Right lobe of liver (tissue), 6 donors: ENCODE results near the gene SYT1. TPM values are rescaled to one million over a fixed set of nuclear protein-coding genes. Genes with fewer than 3 reads are reported as not detected.

Source experiments
- ATAC-seq, 4 donors: fragments of 200-7000 bp; cut with Tn5 transposase; one replicate each; pipeline ENCODE4 v1.9.1; 2020; ENCODE audit warnings: mild to moderate bottlenecking in 4 of 4, moderate library complexity in 4 of 4
- DNase-seq, 3 donors: peaks; one replicate each; pipeline ENCODE4 v3.0.0-alpha.2; 2020
- H3K27ac ChIP-seq, 3 donors: fragments of 200-600 bp; one replicate each; pipeline ENCODE4 v1.8.0; 2022
- H3K27me3 ChIP-seq, 2 donors: fragments of 200-600 bp; one replicate each; pipeline ENCODE4 v1.8.0; 2022
- H3K36me3 ChIP-seq, 4 donors: fragments of 200-600 bp; sonication (generic) in 1 of 4; one replicate each; pipeline versions ENCODE4 v1.5.1 to v1.8.0; 2017 to 2022; ENCODE audit warnings: control low read depth in 1 of 4
- H3K4me1 ChIP-seq, 4 donors: fragments of 200-600 bp; sonication (generic) in 1 of 4; one replicate each; pipeline versions ENCODE4 v1.5.1 to v1.8.0; 2017 to 2022; ENCODE audit warnings: control low read depth in 1 of 4
- H3K4me3 ChIP-seq, 3 donors: fragments of 200-600 bp; one replicate each; pipeline ENCODE4 v1.8.0; 2022
- H3K9me3 ChIP-seq, 4 donors: fragments of 200-600 bp; sonication (generic) in 1 of 4; one replicate each; pipeline versions ENCODE4 v1.5.1 to v1.8.0; 2017 to 2022; ENCODE audit warnings: control low read depth in 1 of 4
- CTCF ChIP-seq, 4 donors: fragments of 200-600 bp in 3 of 4; fragments of 450-650 bp in 1 of 4; IDR thresholded peaks; one replicate each; pipeline versions ENCODE4 v1.5.1 to v1.8.0; 2016 to 2022; ENCODE audit warnings: antibody characterized with exemption in 4 of 4, mild to moderate bottlenecking in 2 of 4
- POLR2A ChIP-seq: fragments of 450-650 bp; IDR thresholded peaks from one replicate; pipeline ENCODE4 v1.6.1; 2017; ENCODE audit warnings: antibody characterized with exemption, mild to moderate bottlenecking
- WGBS: methylation state at CpG from one replicate; pipeline ENCODE4 v1.1.6; 2018; ENCODE audit warnings: low coverage, low lambda C conversion rate; ENCODE audit not compliant: insufficient coverage; ENCODE audit errors: missing lambda C conversion rate; 5-methylcytosine and 5-hydroxymethylcytosine counted together
- intact Hi-C, 2 donors: fragments of 100-400 bp; cut with DNase I; formaldehyde crosslinking; loops; one replicate each; pipeline versions ENCODE4 v1.11.2 to v1.14.1; 2022
- total RNA-seq, 6 experiments: library from RNA; depleted of rRNA in 2 of 6; stranded (reverse); fragments of >200 nt in 2 of 6; fragmentation: NEBNext Ultra II Directional in 3 of 6; extraction: Animal tissue kit (Norgen Biotek cat#: 25700) in 3 of 6; gene quantifications; one replicate each; pipeline versions ENCODE4 v1.1.0 to v1.2.4, GENCODE V29; 2016 to 2023
- donor health status: DM: no; HTN: yes; CAD: no.
- donor health status: DM: no; HTN: no; CAD: no.
- donor health status: DM: no; HTN: no; CAD: no.
- donor health status: DM: no; HTN: yes; CAD: no.
- donor health status: DM: no; HTN: yes; CAD: no.

The SYT1 gene
- total RNA-seq, 6 experiments from 2014 or later = 0.35 to 1.9 (median 0.81) TPM

- DNase-seq = no peak
- TF ChIP-seq POLR2A (no peak), CTCF (IDR thresholded peaks at IDR 0.05) (no peak)
Measured at GRCh38 chr12:78964521-78964920, 99.9 kb downstream of the SYT1 start.

GRCh38 chr12:78966062-78966461, 101.5 kb downstream of the SYT1 start:
- Histone ChIP-seq H3K27ac (no peak overlapping the region), H3K36me3 (no peaks in the 10 kb centered on the region), H3K27me3 (no peaks in the 10 kb centered on the region), H3K9me3 (no peaks in the 10 kb centered on the region), H3K4me3 (no peak overlapping the region), H3K4me1 (no peaks in the 10 kb centered on the region)
- ATAC-seq (no peak), DNase-seq (no peak)
- intact Hi-C loops = no loop called here
- WGBS = 21% methylated on average over 2 of the region's 2 CpGs
- TF ChIP-seq POLR2A = no peak

More at GRCh38 chr12:78964521-78964920, 99.9 kb downstream of the SYT1 start:
- intact Hi-C loops = no loop called here
- Histone ChIP-seq H3K36me3 (no peaks in the 10 kb centered on the region), H3K27ac (no peak overlapping the region), H3K27me3 (no peaks in the 10 kb centered on the region), H3K9me3 (no peaks in the 10 kb centered on the region), H3K4me1 (no peaks in the 10 kb centered on the region), H3K4me3 (no peak overlapping the region)
- ATAC-seq = no peak

GRCh38 chr12:78966926-78967325, 102.4 kb downstream of the SYT1 start:
- no peak for ATAC-seq
- intact Hi-C loops = no loop called here
- Histone ChIP-seq H3K27ac (no peak overlapping the region), H3K4me1 (no peaks in the 10 kb centered on the region), H3K4me3 (no peak overlapping the region), H3K9me3 (no peaks in the 10 kb centered on the region), H3K36me3 (no peaks in the 10 kb centered on the region), H3K27me3 (no peaks in the 10 kb centered on the region)
- TF ChIP-seq CTCF (IDR thresholded peaks at IDR 0.05) (no peak), POLR2A (no peak)
- WGBS = 59% methylated on average over 2 of the region's 2 CpGs
- DNase-seq = no peak

GRCh38 chr12:78968226-78968625, 103.7 kb downstream of the SYT1 start:
- ATAC-seq (no peak), DNase-seq (no peak)
- 27% methylated on average over 1 of the region's 1 CpG for WGBS
- no peak overlapping the region for H3K4me3 ChIP-seq
- no peaks in the 10 kb centered on the region for H3K9me3 ChIP-seq
- H3K36me3 ChIP-seq = no peaks in the 10 kb centered on the region
- H3K27ac ChIP-seq = no peak overlapping the region
- intact Hi-C loops = no loop called here
- H3K4me1 ChIP-seq = no peaks in the 10 kb centered on the region
- TF ChIP-seq CTCF (IDR thresholded peaks at IDR 0.05) (no peak), POLR2A (no peak)
- H3K27me3 ChIP-seq = no peaks in the 10 kb centered on the region

- no peak for ATAC-seq
- intact Hi-C loops = no loop called here
- TF ChIP-seq CTCF (IDR thresholded peaks at IDR 0.05) (no peak), POLR2A (no peak)
Measured at GRCh38 chr12:78970041-78970440, 105.5 kb downstream of the SYT1 start.

More at GRCh38 chr12:78970041-78970440, 105.5 kb downstream of the SYT1 start:
- Histone ChIP-seq H3K27me3 (no peaks in the 10 kb centered on the region), H3K4me3 (no peak overlapping the region), H3K9me3 (no peaks in the 10 kb centered on the region), H3K27ac (no peak overlapping the region), H3K36me3 (no peaks in the 10 kb centered on the region), H3K4me1 (no peaks in the 10 kb centered on the region)
- no peak for DNase-seq
